Inferior parietal cortex (tissue), 1 donor: Measurements from ENCODE around the gene POU2F1.

Source experiments
- DNase-seq: peaks from one replicate; pipeline ENCODE4 v3.0.0-alpha.2; 2016; ENCODE audit errors: extremely low spot score

The POU2F1 gene

GRCh38 chr1:167420510-167420909 is 199.8 kb downstream of the POU2F1 start:
- no peak for DNase-seq

GRCh38 chr1:167423684-167424619 is 203.3 kb downstream of the POU2F1 start:
- DNase-seq: no peak

GRCh38 chr1:167425482-167425881 is 204.8 kb downstream of the POU2F1 start:
- no peak for DNase-seq

- no peak for DNase-seq
These were observed 206.0 kb downstream of the POU2F1 start for GRCh38 chr1:167426716-167427115.

- peak; percentile 35 for DNase-seq
These were observed 207.2 kb downstream of the POU2F1 start for GRCh38 chr1:167427848-167428247.

GRCh38 chr1:167428395-167428794 is 207.7 kb downstream of the POU2F1 start:
- no peak for DNase-seq

GRCh38 chr1:167429612-167430011 is 208.9 kb downstream of the POU2F1 start:
- DNase-seq: no peak

GRCh38 chr1:167430134-167430848 is 209.6 kb downstream of the POU2F1 start:
- no peak for DNase-seq

- DNase-seq: no peak
These were observed 210.2 kb downstream of the POU2F1 start for GRCh38 chr1:167430849-167431242.

GRCh38 chr1:167431261-167431908 is 210.7 kb downstream of the POU2F1 start:
- DNase-seq: no peak

- no peak for DNase-seq
These were observed 211.4 kb downstream of the POU2F1 start for GRCh38 chr1:167431909-167432650.

- no peak for DNase-seq
These were observed 212.1 kb downstream of the POU2F1 start for GRCh38 chr1:167432780-167433179.

GRCh38 chr1:167433884-167434283 is 213.2 kb downstream of the POU2F1 start:
- no peak for DNase-seq

GRCh38 chr1:167434306-167434705 is 213.6 kb downstream of the POU2F1 start:
- DNase-seq: no peak

GRCh38 chr1:167435484-167435883 is 214.8 kb downstream of the POU2F1 start:
- no peak for DNase-seq

- DNase-seq: no peak
These were observed 217.8 kb downstream of the POU2F1 start for GRCh38 chr1:167438171-167439138.

- peak; percentile 70 for DNase-seq
These were observed 218.8 kb downstream of the POU2F1 start for GRCh38 chr1:167439301-167439988.

GRCh38 chr1:167440345-167440744 is 219.7 kb downstream of the POU2F1 start:
- DNase-seq: no peak

GRCh38 chr1:167440776-167441175 is 220.1 kb downstream of the POU2F1 start:
- DNase-seq: no peak

- no peak for DNase-seq
These were observed 220.5 kb downstream of the POU2F1 start for GRCh38 chr1:167441222-167441621.
